Stomach smooth muscle (tissue), 2 donors: ENCODE measurements around the gene CD52.

Experiments
- H3K27ac ChIP-seq: one replicate; pipeline ENCODE4 v1.7.0; 2013; ENCODE audit warnings: mild to moderate bottlenecking, low read length, inconsistent platforms
- H3K27me3 ChIP-seq, 2 donors: one replicate each; pipeline ENCODE4 v1.7.0; 2013; ENCODE audit warnings: low read length in 2 of 2; ENCODE audit not compliant: insufficient read depth in 2 of 2, control insufficient read depth in 1 of 2
- H3K36me3 ChIP-seq, 2 donors: one replicate each; pipeline ENCODE4 v1.7.0; 2013; ENCODE audit warnings: low read length in 2 of 2; ENCODE audit not compliant: control insufficient read depth in 2 of 2, insufficient read depth in 2 of 2
- H3K4me1 ChIP-seq: one replicate; pipeline ENCODE4 v1.7.0; 2013; ENCODE audit warnings: low read length; ENCODE audit not compliant: control insufficient read depth, insufficient read depth
- H3K4me3 ChIP-seq, 2 donors: one replicate each; pipeline ENCODE4 v1.7.0; 2013; ENCODE audit warnings: low read length in 2 of 2
- H3K9ac ChIP-seq, 2 donors: one replicate each; pipeline ENCODE4 v1.7.0; 2013; ENCODE audit warnings: low read length in 2 of 2, mild to moderate bottlenecking in 1 of 2
- H3K9me3 ChIP-seq, 2 donors: one replicate each; pipeline ENCODE4 v1.7.0; 2013; ENCODE audit warnings: low read length in 2 of 2; ENCODE audit not compliant: control insufficient read depth in 2 of 2
- donor health status: healthy.
- donor health status: Pancreatic carcinoma.

CD52 gene

GRCh38 chr1:26336477-26337205, 18.9 kb downstream of the CD52 start:
- no peak overlapping the region for H3K9ac ChIP-seq
- no peaks in the 10 kb centered on the region for H3K9me3 ChIP-seq
- H3K4me1 ChIP-seq, result peaks cover 13% of the 10 kb centered on the region
- H3K27ac ChIP-seq, result no peak overlapping the region
- H3K36me3 ChIP-seq, result no peaks in the 10 kb centered on the region
- H3K27me3 ChIP-seq, result peaks cover 18 to 29% of the 10 kb centered on the region in 2 donors
- H3K4me3 ChIP-seq, result peak overlapping the region; percentile 53 to 67

DNA sequence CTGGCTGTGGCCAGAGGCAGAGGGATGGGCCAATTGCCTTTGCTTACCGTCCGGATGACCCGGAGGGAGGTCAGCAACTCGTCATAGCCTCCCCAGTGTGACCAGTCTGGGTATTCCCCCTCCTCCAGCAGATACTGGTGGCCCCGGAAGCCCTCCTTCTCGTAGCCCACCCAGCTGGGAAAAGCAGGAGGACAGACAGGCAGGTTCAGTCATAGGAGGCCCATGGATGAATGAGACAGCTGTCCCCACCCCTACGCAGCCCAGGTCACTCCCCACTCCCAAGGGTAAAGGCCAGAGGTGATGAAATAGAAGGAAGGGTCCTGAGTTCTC, 19.4 kb downstream of the CD52 start:
- Histone ChIP-seq H3K9me3 (no peaks in the 10 kb centered on the region), H3K36me3 (no peaks in the 10 kb centered on the region), H3K27me3 (peaks cover 17 to 29% of the 10 kb centered on the region in 2 donors), H3K27ac (no peak overlapping the region), H3K4me3 (no peak overlapping the region), H3K9ac (no peak overlapping the region), H3K4me1 (peaks cover 13% of the 10 kb centered on the region)

DNA sequence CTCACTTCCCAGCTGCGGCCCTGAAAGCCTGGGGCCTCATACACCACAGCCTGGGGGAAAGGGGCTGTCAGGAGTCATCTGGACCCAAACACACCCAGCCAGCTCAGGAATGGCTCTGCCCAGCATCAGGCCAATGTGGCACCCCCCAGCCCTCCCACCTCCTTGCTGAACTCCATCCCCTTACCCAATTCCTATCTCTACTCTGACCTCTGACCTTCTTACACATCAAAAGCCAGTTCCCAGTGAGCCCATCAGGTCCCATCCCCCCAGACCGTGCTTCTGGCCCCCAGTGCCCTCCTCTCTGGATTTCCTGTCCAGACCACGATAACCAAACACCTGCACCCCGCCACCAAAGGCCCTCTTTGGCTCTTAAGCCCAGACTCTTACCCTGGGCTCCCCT, 19.9 kb downstream of the CD52 start:
- no peak overlapping the region for H3K27ac ChIP-seq

GRCh38 chr1:26338670-26339069, 20.9 kb downstream of the CD52 start:
- Histone ChIP-seq H3K4me3 (no peak overlapping the region), H3K4me1 (peaks cover 13% of the 10 kb centered on the region), H3K9me3 (no peaks in the 10 kb centered on the region), H3K27ac (no peak overlapping the region), H3K9ac (no peak overlapping the region), H3K27me3 (peaks cover 19 to 26% of the 10 kb centered on the region in 2 donors), H3K36me3 (no peaks in the 10 kb centered on the region)

More for the DNA sequence above, 19.9 kb downstream of the CD52 start:
- no peaks in the 10 kb centered on the region for H3K9me3 ChIP-seq
- H3K9ac ChIP-seq, result no peak overlapping the region
- H3K36me3 ChIP-seq, result no peaks in the 10 kb centered on the region
- peaks cover 13% of the 10 kb centered on the region for H3K4me1 ChIP-seq
- peaks cover 17 to 29% of the 10 kb centered on the region in 2 donors for H3K27me3 ChIP-seq
- no peak overlapping the region for H3K4me3 ChIP-seq

- Histone ChIP-seq H3K4me1 (peaks cover 13% of the 10 kb centered on the region), H3K9me3 (no peaks in the 10 kb centered on the region), H3K27ac (no peak overlapping the region), H3K4me3 (no peak overlapping the region), H3K36me3 (no peaks in the 10 kb centered on the region), H3K9ac (no peak overlapping the region), H3K27me3 (peaks cover 10 to 17% of the 10 kb centered on the region in 2 donors)
These were observed 22.3 kb downstream of the CD52 start for GRCh38 chr1:26340047-26340481.

- Histone ChIP-seq H3K9me3 (no peaks in the 10 kb centered on the region), H3K9ac (no peak overlapping the region), H3K4me1 (no peaks in the 10 kb centered on the region), H3K36me3 (no peaks in the 10 kb centered on the region), H3K4me3 (no peak overlapping the region), H3K27ac (no peak overlapping the region), H3K27me3 (peaks cover 0 to 4% of the 10 kb centered on the region in 2 donors)
These were observed 26.6 kb downstream of the CD52 start for GRCh38 chr1:26344147-26344920.

DNA sequence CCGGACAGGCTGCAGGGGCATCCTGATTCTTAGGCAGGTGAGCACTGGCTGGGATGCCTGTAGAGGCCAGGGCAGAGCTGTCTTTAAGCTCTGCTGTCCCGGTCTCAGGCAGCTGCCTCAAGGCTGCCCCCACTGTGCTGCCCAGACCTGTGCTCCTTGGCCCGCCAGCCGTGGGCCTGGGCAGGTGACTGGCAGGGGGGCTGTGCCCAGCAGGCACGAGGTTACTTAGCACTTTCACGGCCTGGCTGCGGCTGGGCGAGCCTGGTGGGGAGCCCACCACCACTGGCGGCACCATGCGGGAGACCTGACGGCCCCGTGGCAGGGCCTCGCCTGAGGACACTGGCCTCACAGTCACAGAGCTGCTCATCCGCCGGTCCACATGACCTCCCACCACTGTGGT, 28.0 kb downstream of the CD52 start:
- Histone ChIP-seq H3K27ac (no peak overlapping the region), H3K9me3 (no peaks in the 10 kb centered on the region), H3K9ac (no peak overlapping the region), H3K36me3 (no peaks in the 10 kb centered on the region), H3K4me1 (no peaks in the 10 kb centered on the region), H3K27me3 (peaks cover 0 to 5% of the 10 kb centered on the region in 2 donors), H3K4me3 (no peak overlapping the region)

DNA sequence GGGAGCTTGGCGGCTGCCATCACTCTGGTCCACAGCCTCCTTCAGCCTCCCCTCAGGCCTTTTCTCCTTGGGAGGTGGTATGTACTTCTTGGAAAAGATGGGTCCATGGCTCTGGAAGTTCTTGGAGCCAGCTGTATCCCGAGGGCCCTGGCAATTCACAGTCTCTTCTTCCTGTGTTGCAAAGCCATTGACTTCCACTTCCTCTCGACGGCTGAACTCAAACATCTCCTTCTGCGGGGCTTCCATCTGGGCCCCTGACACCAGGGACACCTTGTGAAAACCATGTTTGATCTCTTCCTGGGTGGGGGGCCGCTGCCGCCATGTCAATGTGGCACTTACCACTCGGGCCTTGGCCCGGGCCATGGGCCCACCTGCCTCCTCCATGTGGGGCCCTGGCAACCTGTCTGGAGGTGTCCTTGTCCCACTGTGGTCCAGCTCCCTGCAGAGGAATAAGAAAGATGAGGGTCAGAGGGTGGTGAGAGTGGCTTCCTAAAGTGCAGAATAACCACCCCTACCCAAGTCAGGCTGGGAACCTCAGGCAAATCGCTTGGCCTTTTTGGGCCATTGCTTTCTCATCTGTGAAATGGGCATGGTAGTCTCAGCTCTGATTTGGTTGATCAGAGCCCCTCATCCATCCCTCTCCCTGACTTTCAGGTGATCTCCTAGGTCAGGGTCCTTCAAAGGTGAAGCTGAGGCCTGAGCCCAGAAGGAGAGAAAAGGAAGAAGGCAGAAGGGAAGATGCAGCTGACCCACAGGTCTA, 28.7 kb downstream of the CD52 start:
- Histone ChIP-seq H3K4me3 (no peak overlapping the region), H3K36me3 (no peaks in the 10 kb centered on the region), H3K27ac (no peak overlapping the region), H3K9ac (no peak overlapping the region), H3K27me3 (peaks cover 0 to 7% of the 10 kb centered on the region in 2 donors), H3K4me1 (no peaks in the 10 kb centered on the region), H3K9me3 (no peaks in the 10 kb centered on the region)

- no peak overlapping the region for H3K4me3 ChIP-seq
These were observed 31.6 kb downstream of the CD52 start for GRCh38 chr1:26349188-26349876.

GRCh38 chr1:26349877-26350244, 32.1 kb downstream of the CD52 start:
- Histone ChIP-seq H3K9ac (no peak overlapping the region), H3K4me1 (no peaks in the 10 kb centered on the region), H3K27me3 (peaks cover under 1 to 6% of the 10 kb centered on the region in 2 donors), H3K4me3 (no peak overlapping the region), H3K27ac (no peak overlapping the region), H3K36me3 (no peaks in the 10 kb centered on the region), H3K9me3 (no peaks in the 10 kb centered on the region)

More at GRCh38 chr1:26349188-26349876, 31.6 kb downstream of the CD52 start:
- no peaks in the 10 kb centered on the region for H3K36me3 ChIP-seq
- no peak overlapping the region for H3K27ac ChIP-seq
- no peaks in the 10 kb centered on the region for H3K4me1 ChIP-seq
- H3K9me3 ChIP-seq, result no peaks in the 10 kb centered on the region
- H3K9ac ChIP-seq, result no peak overlapping the region
- peaks cover 0 to 6% of the 10 kb centered on the region in 2 donors for H3K27me3 ChIP-seq
